Measurements from ENCODE around the gene MPPED2.

- TF ChIP-seq E2F1 (CRISPR knock-in tag; IDR thresholded peaks at IDR 0.05) (no peak), KAT7 (CRISPR knock-in tag; IDR thresholded peaks at IDR 0.05; ENCODE audit: borderline replicate concordance) (no peak), CTCF (IDR thresholded peaks at IDR 0.05) (no peak), SP1 (CRISPR knock-in tag; conservative IDR thresholded peaks at IDR 0.05) (no peak), TEAD4 (CRISPR knock-in tag; IDR thresholded peaks at IDR 0.05) (no peak), ESRRA (CRISPR knock-in tag; IDR thresholded peaks at IDR 0.05; ENCODE audit: borderline replicate concordance) (no peak), JUN (CRISPR knock-in tag; IDR thresholded peaks at IDR 0.05) (no peak)
- TF ChIP-seq, protein P1, sequence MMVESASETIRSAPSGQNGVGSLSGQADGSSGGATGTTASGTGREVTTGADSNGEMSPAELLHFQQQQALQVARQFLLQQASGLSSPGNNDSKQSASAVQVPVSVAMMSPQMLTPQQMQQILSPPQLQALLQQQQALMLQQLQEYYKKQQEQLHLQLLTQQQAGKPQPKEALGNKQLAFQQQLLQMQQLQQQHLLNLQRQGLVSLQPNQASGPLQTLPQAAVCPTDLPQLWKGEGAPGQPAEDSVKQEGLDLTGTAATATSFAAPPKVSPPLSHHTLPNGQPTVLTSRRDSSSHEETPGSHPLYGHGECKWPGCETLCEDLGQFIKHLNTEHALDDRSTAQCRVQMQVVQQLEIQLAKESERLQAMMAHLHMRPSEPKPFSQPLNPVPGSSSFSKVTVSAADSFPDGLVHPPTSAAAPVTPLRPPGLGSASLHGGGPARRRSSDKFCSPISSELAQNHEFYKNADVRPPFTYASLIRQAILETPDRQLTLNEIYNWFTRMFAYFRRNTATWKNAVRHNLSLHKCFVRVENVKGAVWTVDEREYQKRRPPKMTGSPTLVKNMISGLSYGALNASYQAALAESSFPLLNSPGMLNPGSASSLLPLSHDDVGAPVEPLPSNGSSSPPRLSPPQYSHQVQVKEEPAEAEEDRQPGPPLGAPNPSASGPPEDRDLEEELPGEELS (CRISPR knock-in tag; IDR thresholded peaks at IDR 0.05) = no peak
- TF ChIP-seq, protein P2, sequence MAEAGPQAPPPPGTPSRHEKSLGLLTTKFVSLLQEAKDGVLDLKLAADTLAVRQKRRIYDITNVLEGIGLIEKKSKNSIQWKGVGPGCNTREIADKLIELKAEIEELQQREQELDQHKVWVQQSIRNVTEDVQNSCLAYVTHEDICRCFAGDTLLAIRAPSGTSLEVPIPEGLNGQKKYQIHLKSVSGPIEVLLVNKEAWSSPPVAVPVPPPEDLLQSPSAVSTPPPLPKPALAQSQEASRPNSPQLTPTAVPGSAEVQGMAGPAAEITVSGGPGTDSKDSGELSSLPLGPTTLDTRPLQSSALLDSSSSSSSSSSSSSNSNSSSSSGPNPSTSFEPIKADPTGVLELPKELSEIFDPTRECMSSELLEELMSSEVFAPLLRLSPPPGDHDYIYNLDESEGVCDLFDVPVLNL (CRISPR knock-in tag; IDR thresholded peaks at IDR 0.05; ENCODE audit: borderline replicate concordance, low read depth) = no peak
- TF ChIP-seq, protein P3, sequence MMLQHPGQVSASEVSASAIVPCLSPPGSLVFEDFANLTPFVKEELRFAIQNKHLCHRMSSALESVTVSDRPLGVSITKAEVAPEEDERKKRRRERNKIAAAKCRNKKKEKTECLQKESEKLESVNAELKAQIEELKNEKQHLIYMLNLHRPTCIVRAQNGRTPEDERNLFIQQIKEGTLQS (CRISPR knock-in tag; conservative IDR thresholded peaks at IDR 0.05) = no peak
- TF ChIP-seq, protein P4, sequence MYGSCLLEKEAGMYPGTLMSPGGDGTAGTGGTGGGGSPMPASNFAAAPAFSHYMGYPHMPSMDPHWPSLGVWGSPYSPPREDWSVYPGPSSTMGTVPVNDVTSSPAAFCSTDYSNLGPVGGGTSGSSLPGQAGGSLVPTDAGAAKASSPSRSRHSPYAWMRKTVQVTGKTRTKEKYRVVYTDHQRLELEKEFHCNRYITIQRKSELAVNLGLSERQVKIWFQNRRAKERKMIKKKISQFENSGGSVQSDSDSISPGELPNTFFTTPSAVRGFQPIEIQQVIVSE (CRISPR knock-in tag; IDR thresholded peaks at IDR 0.05; ENCODE audit: borderline replicate concordance) = no peak
Measured at GRCh38 chr11:30424321-30424720, 161.8 kb downstream of the MPPED2 start.
